Epithelial cell of esophagus (primary cell): ENCODE results near the gene APBB2.

Experiments
- DNase-seq: peaks from one replicate; pipeline ENCODE4 v3.0.0; 2010; ENCODE audit warnings: low read depth
- H3K4me3 ChIP-seq: 2 replicates; pipeline ENCODE4 v1.5.1; 2011; ENCODE audit warnings: mild to moderate bottlenecking, low read length, control low read depth
- CTCF ChIP-seq: IDR thresholded peaks from 2 replicates; pipeline ENCODE4 v1.5.1; 2011; ENCODE audit warnings: low read depth, mild to moderate bottlenecking, low read length, control low read depth, inconsistent platforms; ENCODE audit not compliant: insufficient read depth; ENCODE audit errors: missing control alignments

Gene APBB2

GRCh38 chr4:40887764-40888131, 326.6 kb downstream of the APBB2 start:
- TF ChIP-seq CTCF: no peak
- DNase-seq: peak; percentile 18
- H3K4me3 ChIP-seq: no peak overlapping the region

DNA sequence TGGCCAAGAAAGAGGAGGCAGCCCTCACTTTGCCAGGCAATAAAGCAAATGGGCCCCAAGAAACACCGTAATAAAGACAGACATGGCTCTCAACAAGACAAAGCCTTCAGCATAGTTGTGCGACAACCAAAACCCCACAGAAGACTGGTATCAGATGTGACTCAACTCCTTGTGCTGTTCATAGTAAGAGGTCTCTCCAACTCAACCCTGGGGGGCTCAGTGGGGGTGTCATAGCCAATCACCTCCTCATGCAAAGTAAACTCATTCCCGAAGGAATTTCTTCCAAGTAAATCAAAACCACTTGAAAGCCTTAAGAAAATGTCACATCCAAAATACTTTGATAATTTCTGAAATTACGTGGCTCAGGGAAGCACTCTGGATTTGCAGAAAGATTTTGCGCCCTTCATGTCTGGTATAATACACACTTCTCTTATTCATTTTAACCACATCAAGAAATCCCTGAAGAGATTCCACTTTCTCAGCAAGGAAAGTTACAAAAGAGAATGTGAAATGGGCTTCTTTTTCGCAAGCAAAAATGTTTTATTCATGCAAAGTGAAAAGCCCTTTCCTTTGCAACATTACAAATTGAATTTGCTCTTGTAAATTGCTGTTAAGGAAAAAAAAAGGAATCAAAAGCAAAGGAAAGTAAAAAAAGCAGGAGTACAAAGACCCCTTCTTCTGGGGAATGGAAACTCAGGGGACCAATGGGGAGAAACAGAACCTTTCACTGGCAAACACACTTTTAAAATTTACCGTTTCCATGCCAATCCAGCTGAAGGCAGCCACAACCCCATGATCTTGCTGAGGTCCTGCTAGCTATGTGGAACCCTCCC, 327.2 kb downstream of the APBB2 start:
- H3K4me3 ChIP-seq: no peak overlapping the region
- TF ChIP-seq CTCF: no peak
- no peak for DNase-seq

DNA sequence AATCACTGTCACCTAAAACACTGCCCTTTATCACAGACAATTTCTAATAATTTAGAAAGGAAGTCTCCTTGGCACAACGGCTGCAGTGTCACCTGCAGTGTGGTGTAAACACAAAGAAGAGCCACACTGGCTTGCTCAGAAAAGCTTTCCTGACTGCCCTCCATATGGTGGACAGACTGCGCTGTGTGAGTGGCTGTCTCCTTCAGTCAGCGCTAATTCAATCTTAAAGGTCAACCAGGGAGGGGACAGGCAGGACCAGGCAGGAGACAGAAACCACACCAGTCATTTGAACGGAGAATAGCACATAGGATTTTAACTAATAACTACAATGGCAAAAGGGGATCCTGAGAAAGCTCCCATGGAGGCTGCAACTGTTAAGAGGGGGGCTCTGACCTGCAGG, 332.5 kb downstream of the APBB2 start:
- no peak for DNase-seq
- no peak overlapping the region for H3K4me3 ChIP-seq
- TF ChIP-seq CTCF: no peak

DNA sequence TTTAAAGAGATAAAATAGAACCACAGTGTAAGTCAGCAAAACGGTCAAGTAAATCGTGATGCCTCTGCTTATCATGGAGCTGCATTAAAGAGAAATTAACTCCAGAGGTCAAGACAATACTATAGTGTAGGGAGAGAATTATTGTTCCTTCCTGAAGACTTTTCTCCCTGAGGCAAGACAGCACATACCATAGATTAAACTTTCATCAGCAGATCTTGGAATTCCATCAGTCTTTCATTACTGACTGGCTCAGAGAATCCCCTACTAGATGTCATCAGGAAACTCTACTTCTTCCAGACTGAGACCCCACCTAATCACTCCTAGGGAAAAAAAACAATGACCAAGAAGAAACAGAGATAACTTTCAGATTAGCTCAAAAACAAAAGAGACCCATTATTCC, 333.2 kb downstream of the APBB2 start:
- no peak overlapping the region for H3K4me3 ChIP-seq
- no peak for TF ChIP-seq CTCF
- DNase-seq: no peak

DNA sequence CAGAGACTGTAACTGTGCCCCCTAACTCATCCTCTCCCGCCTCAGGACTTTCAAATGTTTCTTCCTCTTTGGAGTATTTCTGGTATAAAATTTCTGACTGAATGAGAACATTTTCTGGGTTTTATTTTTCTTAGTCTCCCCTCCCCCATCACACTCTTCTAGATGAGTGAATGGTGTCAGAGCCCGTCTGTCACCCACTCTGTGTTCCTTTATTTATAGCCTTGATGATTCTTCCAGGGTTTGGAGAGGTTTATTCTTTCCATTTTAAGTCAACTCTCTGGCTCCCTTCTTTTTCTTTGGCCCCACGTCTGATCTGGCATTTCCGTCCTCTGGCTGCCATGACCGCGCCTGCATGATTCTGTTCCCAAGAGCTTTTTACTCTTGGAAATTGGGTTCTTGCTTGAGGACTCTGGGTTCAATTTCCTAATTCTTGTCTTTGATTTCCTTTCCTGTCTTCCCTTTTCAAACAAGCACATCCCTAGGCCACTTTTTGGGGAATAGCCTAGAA, 335.7 kb downstream of the APBB2 start:
- DNase-seq: no peak
- TF ChIP-seq CTCF: no peak

DNA sequence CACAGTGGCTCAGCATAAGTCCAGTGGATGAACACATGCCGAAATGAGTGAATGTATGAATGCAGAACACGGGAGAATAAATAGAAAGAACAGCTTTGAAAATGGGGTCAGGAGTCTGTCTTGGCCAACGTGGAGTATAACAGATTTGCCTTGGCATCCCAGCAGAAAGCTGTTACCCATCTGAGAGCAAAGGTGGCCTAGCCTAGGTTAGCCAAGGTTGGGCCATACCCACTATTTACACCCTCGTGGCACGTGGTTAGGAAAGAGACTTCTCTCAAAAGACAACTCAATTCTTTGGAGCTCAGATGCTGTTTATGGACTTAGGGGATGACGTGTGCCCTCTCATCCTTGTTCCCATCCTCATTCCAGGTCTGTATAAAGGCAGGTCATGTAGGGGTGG, 337.3 kb downstream of the APBB2 start:
- DNase-seq: no peak
- TF ChIP-seq CTCF: no peak
- H3K4me3 ChIP-seq: no peak overlapping the region

More for the DNA sequence above, 335.7 kb downstream of the APBB2 start:
- H3K4me3 ChIP-seq: no peak overlapping the region
